Trophoblast cell (in vitro differentiated cells and primary cell): ENCODE measurements around the gene OGDH.

ENCODE experiments used
- DNase-seq, 2 donors: peaks; one replicate each; pipeline ENCODE4 v3.0.0-alpha.2; 2016
- H2AFZ ChIP-seq: 2 replicates; pipeline ENCODE4 v1.6.1; 2013; ENCODE audit warnings: low read length, moderate library complexity, mild to moderate bottlenecking; ENCODE audit not compliant: insufficient read depth, poor library complexity
- H2AK5ac ChIP-seq: 2 replicates; pipeline ENCODE4 v1.6.1; 2013; ENCODE audit warnings: mild to moderate bottlenecking, low read length
- H2BK120ac ChIP-seq: 2 replicates; pipeline ENCODE4 v1.6.1; 2013; ENCODE audit warnings: low read length, mild to moderate bottlenecking, moderate library complexity; ENCODE audit not compliant: insufficient read depth, poor library complexity
- H2BK12ac ChIP-seq: 2 replicates; pipeline ENCODE4 v1.6.1; 2013; ENCODE audit warnings: mild to moderate bottlenecking, low read length, moderate library complexity
- H2BK5ac ChIP-seq: 2 replicates; pipeline ENCODE4 v1.6.1; 2013; ENCODE audit warnings: low read length, low read depth, moderate library complexity, mild to moderate bottlenecking; ENCODE audit not compliant: poor library complexity
- H3K14ac ChIP-seq: 2 replicates; pipeline ENCODE4 v1.6.1; 2013; ENCODE audit warnings: mild to moderate bottlenecking, low read length
- H3K18ac ChIP-seq: 2 replicates; pipeline ENCODE4 v1.6.1; 2013; ENCODE audit warnings: mild to moderate bottlenecking, low read length
- H3K23ac ChIP-seq: 2 replicates; pipeline ENCODE4 v1.6.1; 2013; ENCODE audit warnings: low read length
- H3K27ac ChIP-seq: 2 replicates; pipeline ENCODE4 v1.5.1; 2013; ENCODE audit warnings: low read depth, mild to moderate bottlenecking, inconsistent platforms, low read length, moderate library complexity
- H3K27me3 ChIP-seq: 2 replicates; pipeline ENCODE4 v1.6.1; 2013; ENCODE audit warnings: inconsistent platforms, mild to moderate bottlenecking, low read length, moderate library complexity; ENCODE audit not compliant: insufficient read depth
- H3K36me3 ChIP-seq, 2 experiments: 1 replicate in 1 of 2; 2 replicates in 1 of 2; pipeline ENCODE4 v1.6.1; 2013; ENCODE audit warnings: low read length in 2 of 2, mild to moderate bottlenecking in 2 of 2, moderate library complexity in 1 of 2; ENCODE audit not compliant: insufficient read depth in 2 of 2, control insufficient read depth in 1 of 2
- H3K4ac ChIP-seq: 2 replicates; pipeline ENCODE4 v1.6.1; 2013; ENCODE audit warnings: low read depth, mild to moderate bottlenecking, low read length, moderate library complexity
- H3K4me1 ChIP-seq, 2 experiments: 1 replicate in 1 of 2; 2 replicates in 1 of 2; pipeline ENCODE4 v1.6.1; 2013; ENCODE audit warnings: low read length in 2 of 2, mild to moderate bottlenecking in 2 of 2, moderate library complexity in 1 of 2; ENCODE audit not compliant: insufficient read depth in 2 of 2, control insufficient read depth in 1 of 2
- H3K4me2 ChIP-seq: 2 replicates; pipeline ENCODE4 v1.6.1; 2013; ENCODE audit warnings: inconsistent platforms, mild to moderate bottlenecking, low read length, moderate library complexity
- H3K4me3 ChIP-seq: 2 replicates; pipeline ENCODE4 v1.5.1; 2013; ENCODE audit warnings: mild to moderate bottlenecking, low read depth, low read length, inconsistent platforms
- H3K79me1 ChIP-seq: one replicate; pipeline ENCODE4 v1.6.1; 2013; ENCODE audit warnings: low read length
- H3K79me2 ChIP-seq: 2 replicates; pipeline ENCODE4 v1.6.1; 2013; ENCODE audit warnings: low read length, mild to moderate bottlenecking; ENCODE audit not compliant: control insufficient read depth, insufficient read depth, poor library complexity
- H3K9ac ChIP-seq: 2 replicates; pipeline ENCODE4 v1.6.1; 2013; ENCODE audit warnings: mild to moderate bottlenecking, low read length
- H3K9me3 ChIP-seq: 2 replicates; pipeline ENCODE4 v1.6.1; 2013; ENCODE audit warnings: low read depth, mild to moderate bottlenecking, control low read depth, inconsistent platforms, low read length; ENCODE audit not compliant: insufficient read depth
- H4K12ac ChIP-seq: 2 replicates; pipeline ENCODE4 v1.6.1; 2013; ENCODE audit warnings: low read depth, mild to moderate bottlenecking, low read length, moderate library complexity
- H4K8ac ChIP-seq: 2 replicates; pipeline ENCODE4 v1.6.1; 2013; ENCODE audit warnings: low read depth, mild to moderate bottlenecking, low read length, moderate library complexity
- H4K91ac ChIP-seq: one replicate; pipeline ENCODE4 v1.6.1; 2013; ENCODE audit warnings: low read depth, mild to moderate bottlenecking, low read length, moderate library complexity
- WGBS: extraction: QIAGEN DNeasy Blood & Tissue Kit; methylation state at CpG from one replicate; pipeline ENCODE4 v1.1.7; 2013; ENCODE audit warnings: missing lambda C conversion rate; ENCODE audit not compliant: insufficient read length, insufficient coverage; ENCODE audit errors: extremely low coverage; 5-methylcytosine and 5-hydroxymethylcytosine counted together

Gene OGDH

DNA sequence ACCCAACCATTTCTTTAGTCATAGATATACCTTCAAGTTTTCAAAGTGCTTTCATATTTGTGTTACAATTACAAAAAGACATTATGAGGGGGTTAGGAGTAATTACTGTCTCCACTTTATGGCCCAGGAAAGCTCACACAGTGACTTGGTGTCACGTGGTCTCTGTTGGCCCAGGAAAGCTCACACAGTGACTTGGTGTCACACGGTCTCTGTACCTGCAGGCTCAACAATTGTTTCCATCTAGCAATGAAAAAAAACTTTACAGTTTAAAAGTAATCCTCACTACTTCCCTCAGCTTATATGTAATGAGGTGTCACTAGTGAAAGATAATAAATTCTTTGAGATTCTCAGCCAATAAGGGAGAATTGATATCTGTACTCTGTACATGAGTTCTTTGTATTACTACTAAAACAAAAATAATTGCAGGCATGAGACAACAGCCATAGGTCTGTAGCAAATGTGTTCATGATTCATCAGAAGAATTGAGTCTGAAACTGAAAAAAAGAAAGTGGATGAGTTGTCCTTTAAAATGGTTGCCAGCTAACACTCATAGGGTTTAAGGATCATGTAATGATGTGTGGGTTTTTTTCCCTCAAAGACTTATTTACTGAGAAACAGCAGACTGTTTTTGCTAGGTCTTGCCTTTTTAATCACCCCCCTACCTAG lies 10.9 kb downstream of the OGDH start:
- Histone ChIP-seq H3K9ac (no peak overlapping the region), H4K91ac (no peak overlapping the region), H3K18ac (no peak overlapping the region), H3K4me1 (peaks cover 12 to 27% of the 10 kb centered on the region in 2 experiments), H3K9me3 (no peaks in the 10 kb centered on the region), H2BK12ac (no peak overlapping the region), H3K14ac (no peak overlapping the region), H3K23ac (no peak overlapping the region), H2AK5ac (no peak overlapping the region), H3K4me3 (no peak overlapping the region), H4K12ac (no peak overlapping the region), H3K79me1 (peaks cover 13% of the 10 kb centered on the region), H2BK120ac (no peak overlapping the region), H2BK5ac (peak overlapping the region; percentile 7), H4K8ac (no peak overlapping the region), H3K27me3 (no peaks in the 10 kb centered on the region), H3K4me2 (no peak overlapping the region), H3K79me2 (peaks cover 12% of the 10 kb centered on the region), H2AFZ (no peak overlapping the region), H3K27ac (peak overlapping the region; percentile 11), H3K36me3 (no peaks in the 10 kb centered on the region), H3K4ac (peak overlapping the region; percentile 88)
- WGBS: no CpG with 5 or more reads among the region's 2 CpGs
- peak in 1 of 2 donors; percentile 42 for DNase-seq

- Histone ChIP-seq H3K14ac (no peak overlapping the region), H2BK12ac (no peak overlapping the region), H2AK5ac (no peak overlapping the region), H3K79me2 (peaks cover 16% of the 10 kb centered on the region), H3K27ac (peak overlapping the region; percentile 97), H3K4me3 (no peak overlapping the region), H2BK5ac (peak overlapping the region; percentile 7), H3K4me2 (peak overlapping the region; percentile 41), H4K91ac (no peak overlapping the region), H3K18ac (no peak overlapping the region), H3K27me3 (no peaks in the 10 kb centered on the region), H3K9me3 (no peaks in the 10 kb centered on the region), H3K4me1 (peaks cover 16 to 30% of the 10 kb centered on the region in 2 experiments), H2BK120ac (no peak overlapping the region), H3K9ac (no peak overlapping the region), H3K79me1 (peaks cover 13% of the 10 kb centered on the region), H3K23ac (no peak overlapping the region), H4K8ac (no peak overlapping the region), H3K36me3 (peaks cover 0 to 3% of the 10 kb centered on the region in 2 experiments), H2AFZ (no peak overlapping the region), H3K4ac (peak overlapping the region; percentile 4), H4K12ac (no peak overlapping the region)
- no CpG with 5 or more reads among the region's 1 CpG for WGBS
- no peak for DNase-seq
Observed at GRCh38 chr7:44618045-44618444, 11.6 kb downstream of the OGDH start.

DNA sequence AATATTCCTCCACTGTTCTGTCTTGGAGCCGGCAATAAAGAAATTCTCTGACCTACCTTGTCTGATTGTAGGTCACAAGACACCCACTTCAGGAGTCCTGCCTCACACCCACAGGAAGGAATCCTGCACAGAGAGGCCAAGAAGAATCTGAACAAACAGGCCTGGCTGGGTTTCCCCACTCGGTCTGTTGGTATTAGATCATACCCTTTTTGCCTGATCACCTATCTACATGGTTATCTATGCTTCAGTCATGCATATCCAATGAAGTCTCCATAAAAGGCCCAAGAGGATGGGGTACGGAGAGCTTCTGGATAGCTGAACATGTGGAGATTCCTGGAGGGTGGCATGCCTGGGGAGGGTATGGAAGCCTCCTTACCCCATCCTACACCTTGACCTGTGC lies 12.3 kb downstream of the OGDH start:
- Histone ChIP-seq H3K23ac (no peak overlapping the region), H3K4ac (peak overlapping the region; percentile 73), H3K14ac (peak overlapping the region; percentile 78), H2AK5ac (no peak overlapping the region), H4K91ac (peak overlapping the region; percentile 96), H2BK5ac (peak overlapping the region; percentile 96), H3K79me2 (peaks cover 17% of the 10 kb centered on the region), H2BK120ac (peak overlapping the region; percentile 98), H4K8ac (peak overlapping the region; percentile 69), H3K4me1 (peaks cover 15 to 31% of the 10 kb centered on the region in 2 experiments), H3K18ac (peak overlapping the region; percentile 61), H3K27me3 (no peaks in the 10 kb centered on the region), H3K9me3 (no peaks in the 10 kb centered on the region), H3K79me1 (peaks cover 13% of the 10 kb centered on the region), H3K4me3 (no peak overlapping the region), H3K36me3 (peaks cover 0 to 3% of the 10 kb centered on the region in 2 experiments), H4K12ac (peak overlapping the region; percentile 64), H3K9ac (no peak overlapping the region), H2BK12ac (peak overlapping the region; percentile 99), H3K27ac (peak overlapping the region; percentile 97), H3K4me2 (peak overlapping the region; percentile 70), H2AFZ (no peak overlapping the region)
- WGBS: no CpG with 5 or more reads among the region's 3 CpGs
- peak; percentile 98 for DNase-seq

- Histone ChIP-seq H3K18ac (no peak overlapping the region), H2BK120ac (no peak overlapping the region), H2BK12ac (no peak overlapping the region), H2AK5ac (no peak overlapping the region), H3K4me2 (no peak overlapping the region), H3K4me1 (peaks cover 9 to 23% of the 10 kb centered on the region in 2 experiments), H3K23ac (no peak overlapping the region), H3K27me3 (no peaks in the 10 kb centered on the region), H2AFZ (no peak overlapping the region), H3K4me3 (no peak overlapping the region), H2BK5ac (peak overlapping the region; percentile 44), H3K9ac (no peak overlapping the region), H3K14ac (no peak overlapping the region), H4K12ac (no peak overlapping the region), H3K9me3 (no peaks in the 10 kb centered on the region), H3K4ac (peak overlapping the region; percentile 5), H4K91ac (no peak overlapping the region), H3K27ac (no peak overlapping the region), H3K79me1 (peaks cover 10% of the 10 kb centered on the region), H3K36me3 (peaks cover 14 to 15% of the 10 kb centered on the region in 2 experiments), H4K8ac (no peak overlapping the region), H3K79me2 (peaks cover 10% of the 10 kb centered on the region)
- WGBS: no CpG with 5 or more reads among the region's 11 CpGs
- peak; percentile 84 to 89 for DNase-seq
Observed at GRCh38 chr7:44621034-44621749, 14.8 kb downstream of the OGDH start.
